ENCODE measurements around the gene ALG3. TPM values are rescaled to one million over a fixed set of nuclear protein-coding genes. Genes with fewer than 3 reads are reported as not detected.

ALG3 gene
- total and polyA plus RNA-seq, 9 of the 15 experiments (the other 6 are each of a cell fraction or from before 2014, with no cell fraction given): 37.5 to 107 (median 80.1) TPM

- no peak for TF ChIP-seq E2F4 (CRISPR knock-in tag; IDR thresholded peaks at IDR 0.05; ENCODE audit: low read depth)
- no peak for TF ChIP-seq MTA3 (IDR thresholded peaks at IDR 0.05; ENCODE audit: borderline replicate concordance)
- no peak for TF ChIP-seq SIN3B (IDR thresholded peaks at IDR 0.05; ENCODE audit: low read depth)
- TF ChIP-seq NCOA4 (IDR thresholded peaks at IDR 0.05; ENCODE audit: partially characterized antibody): no peak
Observed at GRCh38 chr3:184235381-184236032, 13.3 kb downstream of the ALG3 start (continued).

DNA sequence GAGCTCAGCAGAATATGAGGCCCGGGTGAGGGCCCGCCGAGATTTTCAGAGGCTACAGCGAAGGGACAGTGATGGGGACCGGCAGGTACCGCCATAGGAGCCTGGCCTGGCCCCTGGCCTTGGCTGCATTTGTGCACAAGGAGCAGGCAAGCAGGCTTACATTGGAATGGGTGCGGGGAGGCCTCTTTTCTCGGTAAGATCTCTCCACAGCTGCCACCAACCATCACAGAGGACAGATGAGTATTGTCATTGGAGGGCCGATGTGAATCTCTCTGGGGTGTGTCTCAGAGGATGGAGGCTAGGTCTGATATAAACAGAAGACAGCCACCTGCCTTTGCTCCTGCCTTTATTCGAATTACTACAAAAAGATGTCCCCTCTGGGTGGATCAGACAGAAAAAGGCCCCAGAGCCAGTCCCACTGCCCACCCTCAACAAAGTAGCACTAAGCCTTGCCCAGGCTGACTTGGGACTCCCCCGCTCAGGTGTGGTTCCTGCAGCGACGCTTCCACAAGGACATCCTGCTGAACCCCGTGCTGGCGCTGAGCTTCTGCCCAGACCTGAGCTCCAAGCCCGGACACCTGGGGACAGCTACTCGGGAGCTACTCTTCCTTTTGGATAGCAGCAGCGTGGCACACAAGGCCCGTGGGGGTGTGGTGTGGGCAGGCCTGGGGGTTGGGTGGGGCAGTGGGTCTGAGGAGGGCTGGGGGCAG is 13.9 kb downstream of the ALG3 start:
- Histone ChIP-seq H3K4me1 (replicated peaks in 1 of 2; ENCODE audit: control insufficient read depth in 2 of 2, insufficient read depth in 2 of 2, low read length in 2 of 2) (peaks cover 0 to 33% of the 10 kb centered on the region in 2 experiments; a peak in 3 of 5 replicates), H3K27ac (ENCODE audit: extremely low read depth, low read depth, low read length) (no peak overlapping the region), H3K36me3 (ENCODE audit: control insufficient read depth, insufficient read depth, low read length) (no peaks in the 10 kb centered on the region), H3K27me3 (ENCODE audit: control insufficient read depth in 2 of 2, insufficient read depth in 2 of 2, low read length in 2 of 2) (peaks cover 29 to 57% of the 10 kb centered on the region in 2 experiments), H4K20me1 (replicated peaks; ENCODE audit: control insufficient read depth, insufficient read depth, low read length) (0 out of 2 replicates have a peak, but pooled peaks cover 5% of the 10 kb centered on the region), H2AFZ (ENCODE audit: low read depth, low read length) (no peak overlapping the region), H3K79me2 (ENCODE audit: control insufficient read depth, insufficient read depth, low read length) (no peaks in the 10 kb centered on the region), H3K4me2 (ENCODE audit: insufficient read depth, low read length) (no peak overlapping the region), H3K9me1 (ENCODE audit: control insufficient read depth, insufficient read depth, low read length) (no peaks in the 10 kb centered on the region), H3K9ac (ENCODE audit: insufficient read depth in 1 of 2, low read depth in 2 of 2, low read length in 2 of 2) (peak overlapping the region in 1 of 2 experiments; percentile 6; a peak in 2 of 4 replicates), H3K4me3 (no peak overlapping the region), H3K9me3 (replicated peaks; ENCODE audit: control insufficient read depth, insufficient read depth, low read depth, low read length) (no peaks in the 10 kb centered on the region)
- in situ Hi-C loops (cut with MboI): no loop called here
- DNase-seq (ENCODE audit: extremely low read depth in 1 of 4, low spot score in 3 of 4) (no peak), ATAC-seq (no peak), FAIRE-seq (no peak)
- WGBS (ENCODE audit: insufficient coverage, low coverage, missing lambda C conversion rate): 9% methylated on average over 18 of the region's 19 CpGs
- intact Hi-C loops (cut with micrococcal nuclease): no loop called here
- POLR2A ChIA-PET: interaction anchor here (0.6 kb wide), 1 partner anchor 981 kb away, joined by 4 read pairs; no protein-coding TSS in a partner anchor
- no TSS peak for BruUV-seq (replicated peaks)
- CTCF ChIA-PET (ENCODE audit: low intra/inter-chr PET ratio): no interaction called here
- TF ChIP-seq SMARCE1 (IDR thresholded peaks at IDR 0.05) (no peak), RBM14 (IDR thresholded peaks at IDR 0.05; ENCODE audit: borderline replicate concordance, insufficient read depth, low read depth, low read length) (no peak), GATAD2B (IDR thresholded peaks at IDR 0.05; ENCODE audit: borderline replicate concordance) (no peak), DMBX1 (CRISPR knock-in tag; IDR thresholded peaks at IDR 0.05; ENCODE audit: borderline replicate concordance) (no peak), NFRKB (IDR thresholded peaks at IDR 0.05; ENCODE audit: low read depth) (no peak), ZNF644 (tag; IDR thresholded peaks at IDR 0.05; ENCODE audit: low read depth) (no peak), HDAC2 (IDR thresholded peaks at IDR 0.05) (no peak)

Data from K562 (cell line).